ENCODE results near the gene TRIAP1.
"Not testable (repeated sequence)": the region's sequence is repeated elsewhere in the genome, so short reads cannot be mapped to it uniquely, and the experiment has no call there.

TRIAP1 gene

DNA sequence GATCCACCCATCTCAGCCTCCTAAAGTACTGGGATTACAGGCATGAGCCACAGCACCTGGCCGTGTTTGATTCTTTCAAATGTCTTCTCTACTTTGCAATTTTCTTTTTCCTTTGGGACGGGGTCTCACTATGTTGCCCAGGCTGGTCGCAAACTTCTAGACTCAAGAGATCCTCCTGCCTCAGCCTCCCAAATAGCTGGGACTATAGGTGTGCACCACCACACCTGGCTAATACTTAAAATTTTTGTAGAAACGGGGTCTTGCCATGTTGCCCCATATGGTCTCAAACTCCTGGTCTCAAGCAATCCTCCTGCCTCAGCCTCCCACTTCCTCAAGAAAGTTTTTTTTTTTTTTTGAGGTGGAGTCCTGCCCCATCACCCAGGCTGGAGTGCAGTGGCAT is 1.8 kb upstream of the TRIAP1 start:
- no peaks in the 10 kb centered on the region for H3K27me3 ChIP-seq (ENCODE audit: low read depth, low read length)
- H4K20me1 ChIP-seq (ENCODE audit: insufficient read depth, low read length), result no peaks in the 10 kb centered on the region
- no peak overlapping the region for H3K4me3 ChIP-seq (ENCODE audit: low read length)
- H3K9me3 ChIP-seq (ENCODE audit: insufficient read depth, low read length), result no peaks in the 10 kb centered on the region
- no peak overlapping the region for H2AFZ ChIP-seq (ENCODE audit: low read depth, low read length)
- H3K79me2 ChIP-seq (ENCODE audit: low read length), result peaks cover 84% of the 10 kb centered on the region
- peaks cover 17% of the 10 kb centered on the region for H3K4me1 ChIP-seq (ENCODE audit: low read length)
- TF ChIP-seq EZH2phosphoT487 (IDR thresholded peaks at IDR 0.05; ENCODE audit: low read depth), result no peak
- TF ChIP-seq, protein P1, sequence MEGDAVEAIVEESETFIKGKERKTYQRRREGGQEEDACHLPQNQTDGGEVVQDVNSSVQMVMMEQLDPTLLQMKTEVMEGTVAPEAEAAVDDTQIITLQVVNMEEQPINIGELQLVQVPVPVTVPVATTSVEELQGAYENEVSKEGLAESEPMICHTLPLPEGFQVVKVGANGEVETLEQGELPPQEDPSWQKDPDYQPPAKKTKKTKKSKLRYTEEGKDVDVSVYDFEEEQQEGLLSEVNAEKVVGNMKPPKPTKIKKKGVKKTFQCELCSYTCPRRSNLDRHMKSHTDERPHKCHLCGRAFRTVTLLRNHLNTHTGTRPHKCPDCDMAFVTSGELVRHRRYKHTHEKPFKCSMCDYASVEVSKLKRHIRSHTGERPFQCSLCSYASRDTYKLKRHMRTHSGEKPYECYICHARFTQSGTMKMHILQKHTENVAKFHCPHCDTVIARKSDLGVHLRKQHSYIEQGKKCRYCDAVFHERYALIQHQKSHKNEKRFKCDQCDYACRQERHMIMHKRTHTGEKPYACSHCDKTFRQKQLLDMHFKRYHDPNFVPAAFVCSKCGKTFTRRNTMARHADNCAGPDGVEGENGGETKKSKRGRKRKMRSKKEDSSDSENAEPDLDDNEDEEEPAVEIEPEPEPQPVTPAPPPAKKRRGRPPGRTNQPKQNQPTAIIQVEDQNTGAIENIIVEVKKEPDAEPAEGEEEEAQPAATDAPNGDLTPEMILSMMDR (IDR thresholded peaks at IDR 0.05; ENCODE audit: low read depth, low read length), result no peak
- no peak overlapping the region for H3K27ac ChIP-seq (ENCODE audit: low read length)
- 0 out of 2 replicates have a peak overlapping the region, but pooled peaks have one; percentile 60 for H3K4me2 ChIP-seq (ENCODE audit: low read length)
- peaks cover 31% of the 10 kb centered on the region for H3K36me3 ChIP-seq (replicated peaks; ENCODE audit: low read depth, low read length)
- H3K9ac ChIP-seq (ENCODE audit: low read length), result no peak overlapping the region

DNA sequence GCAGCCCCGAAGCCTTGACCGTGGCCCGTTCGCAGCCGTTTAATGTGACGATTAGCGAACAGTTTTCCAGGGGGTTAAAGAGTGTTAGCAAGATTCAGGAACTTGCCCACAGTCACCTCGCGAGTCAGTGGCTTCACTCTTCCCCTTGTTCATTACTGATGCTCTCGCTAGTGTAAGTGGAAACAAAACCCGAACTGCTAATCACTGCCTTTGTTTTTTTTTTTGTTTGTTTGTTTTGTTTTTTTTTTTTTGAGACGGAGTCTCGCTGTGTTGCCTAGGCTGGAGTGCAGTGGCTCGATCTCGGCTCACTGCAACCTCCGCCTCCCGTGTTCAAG is 627 bp upstream of the TRIAP1 start:
- H3K27ac ChIP-seq (ENCODE audit: low read length), result peak overlapping the region; percentile 70
- H3K9ac ChIP-seq (ENCODE audit: low read length), result peak overlapping the region; percentile 90
- H3K4me3 ChIP-seq (ENCODE audit: low read length), result peak overlapping the region; percentile 91
- H4K20me1 ChIP-seq (ENCODE audit: insufficient read depth, low read length); H3K27me3 ChIP-seq (ENCODE audit: low read depth, low read length); H3K9me3 ChIP-seq (ENCODE audit: insufficient read depth, low read length): not testable (repeated sequence)
- peak overlapping the region; percentile 70; the same call in 1 of the 2 replicates for H2AFZ ChIP-seq (ENCODE audit: low read depth, low read length)
- peak overlapping the region; percentile 60 for H3K4me2 ChIP-seq (ENCODE audit: low read length)
- H3K36me3 ChIP-seq (replicated peaks; ENCODE audit: low read depth, low read length), result peaks cover 32% of the 10 kb centered on the region
- peaks cover 17% of the 10 kb centered on the region for H3K4me1 ChIP-seq (ENCODE audit: low read length)
- H3K79me2 ChIP-seq (ENCODE audit: low read length), result peaks cover 84% of the 10 kb centered on the region

DNA sequence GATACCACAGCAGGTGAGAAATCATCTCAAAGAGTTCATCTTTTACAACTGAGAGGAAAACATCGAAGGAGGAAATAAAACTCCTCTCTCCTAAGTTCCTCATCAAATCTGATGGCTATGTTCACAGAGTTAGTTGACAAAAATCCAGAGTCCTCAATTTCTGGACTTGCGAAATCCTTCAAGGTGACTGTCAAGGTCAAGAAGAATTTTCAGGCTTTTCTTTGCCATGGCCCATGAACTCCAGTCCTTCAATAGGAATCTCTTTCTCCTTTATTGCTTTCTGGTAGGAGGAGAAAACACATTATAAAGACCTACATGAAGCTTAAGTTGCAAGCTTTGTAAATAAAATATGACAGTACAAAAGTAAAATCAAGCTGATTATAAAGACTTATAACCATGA is 1.5 kb downstream of the TRIAP1 start:
- H3K4me2 ChIP-seq (ENCODE audit: low read length), result peak overlapping the region; percentile 93
- peaks cover 30% of the 10 kb centered on the region for H3K36me3 ChIP-seq (replicated peaks; ENCODE audit: low read depth, low read length)
- H3K79me2 ChIP-seq (ENCODE audit: low read length), result peaks cover 89% of the 10 kb centered on the region
- no peak overlapping the region for H2AFZ ChIP-seq (ENCODE audit: low read depth, low read length)
- no peak overlapping the region for H3K27ac ChIP-seq (ENCODE audit: low read length)
- peaks cover 20% of the 10 kb centered on the region for H3K4me1 ChIP-seq (ENCODE audit: low read length)
- no peaks in the 10 kb centered on the region for H3K9me3 ChIP-seq (ENCODE audit: insufficient read depth, low read length)
- H3K4me3 ChIP-seq (ENCODE audit: low read length), result no peak overlapping the region
- TF ChIP-seq, protein P1 (IDR thresholded peaks at IDR 0.05; ENCODE audit: low read depth, low read length), result no peak
- no peak for TF ChIP-seq EZH2phosphoT487 (IDR thresholded peaks at IDR 0.05; ENCODE audit: low read depth)
- H3K9ac ChIP-seq (ENCODE audit: low read length), result no peak overlapping the region
- H3K27me3 ChIP-seq (ENCODE audit: low read depth, low read length), result no peaks in the 10 kb centered on the region
- no peaks in the 10 kb centered on the region for H4K20me1 ChIP-seq (ENCODE audit: insufficient read depth, low read length)

DNA sequence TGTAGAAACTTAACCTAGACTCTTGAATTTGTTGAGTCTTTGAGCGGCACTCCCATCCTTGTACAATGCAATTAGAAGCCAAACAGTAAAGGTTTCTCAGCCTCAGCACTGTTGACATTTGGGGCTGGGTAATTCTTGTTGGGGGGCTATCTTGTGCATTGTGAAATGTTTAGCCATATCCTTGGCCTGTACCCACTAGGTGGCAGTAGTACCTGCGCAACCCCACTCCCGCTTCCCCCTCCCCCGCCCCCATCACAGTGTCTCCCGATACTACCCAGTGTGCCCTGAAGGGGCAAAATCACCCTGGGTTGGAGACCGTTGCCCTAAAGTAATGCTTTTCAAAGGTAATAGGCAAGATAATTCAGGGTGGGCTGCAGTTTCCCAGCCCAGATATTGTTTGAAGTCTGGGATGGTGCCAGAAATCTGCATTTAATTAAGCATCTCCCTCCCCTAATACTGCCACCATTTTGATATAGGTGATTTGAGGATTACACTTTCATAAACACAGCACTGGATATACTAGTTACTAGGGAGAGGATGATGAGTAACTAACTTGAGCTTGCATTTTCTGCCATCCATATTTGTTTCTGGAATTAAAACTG is 6.4 kb downstream of the TRIAP1 start:
- peaks cover 5% of the 10 kb centered on the region; the same call in 1 of the 2 replicates for H4K20me1 ChIP-seq (ENCODE audit: insufficient read depth, low read length)
- no peak overlapping the region for H3K27ac ChIP-seq (ENCODE audit: low read length)
- H3K36me3 ChIP-seq (replicated peaks; ENCODE audit: low read depth, low read length), result peaks cover 17% of the 10 kb centered on the region
- peaks cover 61% of the 10 kb centered on the region for H3K79me2 ChIP-seq (ENCODE audit: low read length)
- H3K9ac ChIP-seq (ENCODE audit: low read length), result 0 out of 2 replicates have a peak overlapping the region, but pooled peaks have one; percentile 17
- no peaks in the 10 kb centered on the region for H3K27me3 ChIP-seq (ENCODE audit: low read depth, low read length)
- H3K4me1 ChIP-seq (ENCODE audit: low read length), result peaks cover 17% of the 10 kb centered on the region
- no peak overlapping the region for H2AFZ ChIP-seq (ENCODE audit: low read depth, low read length)
- TF ChIP-seq EZH2phosphoT487 (IDR thresholded peaks at IDR 0.05; ENCODE audit: low read depth), result no peak
- TF ChIP-seq, protein P1 (IDR thresholded peaks at IDR 0.05; ENCODE audit: low read depth, low read length), result peak; percentile 74
- peak overlapping the region; percentile 56 for H3K4me3 ChIP-seq (ENCODE audit: low read length)
- H3K9me3 ChIP-seq (ENCODE audit: insufficient read depth, low read length), result no peaks in the 10 kb centered on the region
- peak overlapping the region; percentile 91 for H3K4me2 ChIP-seq (ENCODE audit: low read length)

Measured in OCI-LY3 (cell line).